NCI-H2171 treated with DMSO at 0.1 percent for 48 hours (cell line): Measurements from ENCODE around the gene TWSG1.

Experiments
- DNase-seq: peaks from one replicate; lab custom pipeline; 2025; lab: John Stamatoyannopoulos, UW

Gene TWSG1

DNA sequence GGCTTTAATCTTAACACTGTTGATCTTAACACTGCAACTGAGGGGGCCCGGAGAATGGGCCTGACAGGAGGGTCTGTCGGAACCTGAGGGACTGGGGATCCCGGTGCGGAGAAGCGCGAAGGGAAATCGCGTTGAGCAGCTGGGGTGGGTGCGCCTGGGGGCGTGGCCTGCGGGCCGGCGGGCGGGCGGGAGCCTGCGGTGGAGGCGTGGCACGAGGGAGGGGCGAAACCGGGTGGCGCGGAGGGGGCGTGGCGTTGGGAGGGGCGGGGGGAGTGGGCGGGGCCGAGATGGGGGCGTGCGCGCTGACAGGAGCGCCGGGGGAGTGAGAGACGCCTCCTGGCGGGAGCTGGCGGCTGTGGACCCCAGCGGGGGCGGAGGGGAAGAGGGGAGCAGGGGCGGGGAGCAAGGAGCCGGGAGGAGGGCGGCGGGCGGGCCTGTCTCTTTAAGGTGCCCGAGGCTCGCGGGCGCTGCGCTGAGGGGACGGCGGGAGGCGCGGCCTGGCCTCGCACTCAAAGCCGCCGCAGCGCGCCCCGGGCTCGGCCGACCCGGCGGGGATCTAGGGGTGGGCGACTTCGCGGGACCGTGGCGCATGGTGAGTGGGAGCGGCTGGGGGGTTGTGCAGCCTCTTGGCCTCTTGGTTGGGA is at the start of gene TWSG1:
TWSG1 (plus strand) TSS at position 445 of the 644 bp plus-strand sequence. CDS start 2,457 bp downstream, outside the sequence.
- DNase-seq = peak; percentile 89

GRCh38 chr18:9285604-9286003 is 49.0 kb upstream of the TWSG1 start:
- DNase-seq = no peak

DNA sequence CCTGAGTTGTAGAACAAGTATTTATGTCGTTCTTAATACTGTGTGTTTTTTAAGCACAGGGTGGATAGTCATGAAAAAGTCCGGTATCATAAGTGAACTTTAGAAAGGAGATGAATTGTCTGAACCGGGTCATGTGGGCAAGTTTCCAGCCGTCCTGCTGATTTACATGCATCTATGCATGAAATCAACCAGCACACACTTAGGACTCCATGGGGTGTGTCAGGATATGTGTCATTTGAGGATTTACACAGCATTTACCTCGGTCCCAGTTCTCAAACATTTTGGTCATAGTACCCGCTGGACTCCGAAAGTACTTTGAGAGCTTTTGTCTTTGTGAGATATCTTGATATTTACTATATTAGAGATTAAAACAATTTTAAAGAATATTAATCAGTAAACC is 47.5 kb upstream of the TWSG1 start:
- no peak for DNase-seq

DNA sequence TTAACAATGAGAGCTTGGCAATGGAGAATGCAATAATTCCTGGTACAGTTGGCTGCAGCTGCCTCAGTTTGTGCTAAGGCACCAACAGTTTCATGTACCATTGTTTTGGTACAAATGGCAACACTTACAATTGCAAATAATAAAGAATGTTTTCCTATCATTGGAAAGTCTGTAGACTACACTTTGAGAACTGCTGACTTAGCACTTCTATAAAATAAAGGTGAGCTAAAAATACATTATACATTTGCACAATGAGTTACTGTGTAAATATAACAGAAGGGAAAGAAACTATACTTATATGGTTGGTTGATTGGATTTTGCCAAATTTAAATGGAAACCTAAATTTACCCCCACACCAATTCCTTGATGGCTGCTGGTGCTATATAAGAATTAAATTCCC is 44.9 kb upstream of the TWSG1 start:
- no peak for DNase-seq

GRCh38 chr18:9290156-9290555 is 44.4 kb upstream of the TWSG1 start:
- DNase-seq = peak; percentile 52

DNA sequence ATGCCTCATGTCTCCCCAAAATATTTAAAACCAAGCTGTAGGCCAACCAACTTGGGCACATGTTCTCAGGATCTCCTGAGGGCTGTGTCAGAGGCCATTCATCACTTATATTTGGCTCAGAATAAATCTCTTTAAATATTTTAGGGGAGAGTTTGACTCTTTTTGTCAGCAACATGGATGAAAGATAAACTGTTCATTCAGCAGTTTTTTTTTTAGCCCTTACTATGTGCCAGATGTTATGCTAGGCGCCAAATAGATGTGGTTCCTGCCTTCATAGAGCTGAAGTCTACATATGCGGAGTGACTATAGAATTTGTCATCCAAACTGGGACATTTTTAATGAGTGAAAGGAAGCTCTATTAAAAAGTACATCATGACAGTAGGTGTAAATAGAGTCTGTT is 42.5 kb upstream of the TWSG1 start:
- no peak for DNase-seq

GRCh38 chr18:9293948-9294347 is 40.6 kb upstream of the TWSG1 start:
- DNase-seq = no peak

DNA sequence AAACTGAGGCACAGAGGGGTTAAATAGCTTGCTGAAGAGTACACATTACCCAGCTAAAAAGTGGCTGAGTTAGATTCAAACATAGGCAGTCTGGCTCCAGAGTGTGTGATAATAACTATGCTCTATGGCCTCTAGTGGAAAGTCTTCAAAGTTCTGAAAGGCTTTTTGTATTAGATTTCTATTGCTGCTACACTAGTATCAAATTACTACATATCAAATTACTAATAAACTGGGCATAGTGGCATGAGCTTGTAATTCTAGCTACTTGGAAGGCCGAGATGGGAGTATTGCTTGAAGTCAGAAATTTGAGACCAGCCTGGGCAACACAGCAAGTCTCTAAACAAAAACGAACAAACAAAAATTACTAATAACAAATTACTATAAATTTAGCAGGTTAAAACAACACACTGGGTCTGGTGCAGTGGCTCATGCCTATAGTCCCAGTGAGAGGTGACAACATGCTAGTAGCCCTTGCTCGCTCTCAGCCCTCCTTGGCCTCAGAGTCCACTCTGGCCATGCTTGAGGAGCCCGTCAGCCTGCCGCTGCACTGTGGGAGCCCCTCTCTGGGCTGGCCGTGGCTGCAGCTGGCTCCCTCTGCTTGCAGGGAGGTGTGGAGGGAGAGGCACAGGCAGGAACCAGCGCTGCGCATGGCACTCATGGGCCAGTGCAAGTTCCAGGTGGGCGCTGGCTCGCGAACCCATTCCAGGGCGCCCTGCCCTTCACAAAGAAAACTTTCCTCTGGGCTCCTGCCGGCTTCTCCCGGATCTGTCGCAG is 38.2 kb upstream of the TWSG1 start:
- DNase-seq = peak; percentile 71

DNA sequence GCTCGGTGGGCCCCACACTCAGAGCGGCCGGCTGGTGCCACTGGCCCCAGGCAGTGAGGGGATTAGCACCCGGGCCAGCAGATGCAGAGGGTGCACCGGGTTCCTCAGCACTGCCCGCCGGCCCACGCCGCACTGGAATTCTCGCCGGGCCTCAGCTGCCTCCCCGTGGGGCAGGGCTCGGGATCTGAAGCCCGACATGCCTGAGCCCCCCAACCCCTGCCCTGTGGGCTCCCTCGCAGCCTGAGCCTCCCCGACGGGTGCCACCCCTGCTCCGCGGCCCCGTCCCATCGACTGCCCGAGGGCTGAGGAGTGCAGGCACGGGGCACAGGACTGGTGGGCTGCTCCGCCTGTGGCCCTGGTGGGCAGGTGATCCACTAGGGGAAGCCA is 37.6 kb upstream of the TWSG1 start:
- DNase-seq = no peak

DNA sequence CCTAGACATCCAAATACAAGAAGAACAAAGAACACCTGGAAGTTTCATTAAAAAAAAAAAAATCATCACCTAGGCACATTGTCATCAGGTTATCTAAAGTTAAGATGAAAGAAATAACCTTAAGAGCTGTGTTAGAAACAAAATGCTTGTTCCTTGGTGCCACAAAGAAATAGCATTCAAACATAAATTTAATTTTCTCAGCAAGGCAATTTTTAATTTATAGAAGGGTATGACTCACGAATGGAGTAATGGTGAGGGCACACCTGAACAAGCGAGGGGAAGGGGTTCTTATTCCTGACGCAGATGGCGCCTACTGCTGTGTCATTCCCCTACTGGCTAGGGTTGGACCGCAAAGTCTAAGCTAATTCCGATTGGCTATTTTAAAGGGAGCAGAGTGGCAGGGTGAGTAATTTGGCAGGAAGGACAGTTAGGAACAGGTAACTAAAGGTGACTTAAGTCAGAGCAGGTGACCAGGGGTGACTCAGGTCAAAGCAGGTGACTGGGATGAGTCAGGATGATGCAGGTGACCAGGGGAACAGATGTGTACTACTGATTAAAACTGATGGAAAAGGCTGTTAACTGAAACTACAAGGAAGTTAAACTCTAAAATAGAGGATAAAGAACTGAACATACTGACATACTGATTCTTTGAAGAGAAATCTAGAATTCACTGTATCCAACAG is 30.0 kb upstream of the TWSG1 start:
- no peak for DNase-seq

- DNase-seq = no peak
Observed at GRCh38 chr18:9319333-9319732, 15.2 kb upstream of the TWSG1 start.

- DNase-seq = no peak
Observed at GRCh38 chr18:9321017-9321452, 13.5 kb upstream of the TWSG1 start.

DNA sequence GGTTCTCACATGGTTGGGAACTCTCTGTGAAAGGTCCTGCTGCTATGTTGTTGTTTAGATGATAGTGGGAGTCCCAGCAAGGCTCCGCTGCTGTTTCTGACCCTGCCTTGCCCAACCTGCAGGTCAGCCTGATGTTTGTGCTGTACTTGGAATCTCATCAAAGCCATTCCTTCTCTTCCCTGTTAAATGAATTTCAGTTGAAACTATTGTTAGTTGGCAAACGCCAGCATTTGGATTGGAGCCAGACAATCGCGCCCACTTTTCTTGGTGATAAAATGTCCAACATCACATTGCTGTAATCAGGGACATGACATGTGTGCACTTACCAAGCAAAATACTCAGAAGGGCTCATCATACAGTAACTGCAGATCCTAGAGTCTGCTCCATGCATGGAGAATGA is 12.8 kb upstream of the TWSG1 start:
- DNase-seq = no peak

- DNase-seq = no peak
Observed at GRCh38 chr18:9322744-9323143, 11.8 kb upstream of the TWSG1 start.

GRCh38 chr18:9323750-9324445 is 10.7 kb upstream of the TWSG1 start:
- DNase-seq = no peak

- no peak for DNase-seq
Observed at GRCh38 chr18:9325716-9326115, 8.9 kb upstream of the TWSG1 start.

GRCh38 chr18:9328776-9329175 is 5.8 kb upstream of the TWSG1 start:
- no peak for DNase-seq

GRCh38 chr18:9329471-9329870 is 5.1 kb upstream of the TWSG1 start:
- DNase-seq = no peak

DNA sequence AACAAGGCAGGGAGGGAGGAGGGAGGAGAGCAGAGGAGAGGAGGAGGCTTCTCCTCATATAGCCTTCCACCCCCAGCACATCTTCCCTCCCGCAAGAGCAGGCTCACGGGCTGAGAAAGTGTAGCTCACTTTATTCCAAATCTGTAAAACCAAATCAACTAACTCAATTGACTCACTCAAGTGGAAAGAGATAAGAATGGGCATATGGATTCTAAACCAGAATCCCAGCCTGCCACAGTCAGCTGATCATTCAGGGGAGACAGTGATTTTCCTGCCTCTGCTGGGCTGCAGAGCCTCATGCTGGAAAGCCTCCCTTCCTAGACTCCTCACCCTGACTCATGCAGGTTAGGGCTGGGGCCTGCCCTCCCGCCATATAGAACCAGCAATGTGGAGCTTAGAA is 4.2 kb upstream of the TWSG1 start:
- peak; percentile 6 for DNase-seq

- no peak for DNase-seq
Observed at GRCh38 chr18:9333441-9334328, 888 bp upstream of the TWSG1 start.

GRCh38 chr18:9334973-9335696 is 562 bp downstream of the TWSG1 start:
- DNase-seq = peak; percentile 48
